B cell (primary cell): ENCODE measurements around the gene VGLL2.
"Not testable (repeated sequence)": the region's sequence is repeated elsewhere in the genome, so short reads cannot be mapped to it uniquely, and the experiment has no call there.

Experiments
- CTCF ChIP-seq: fragments of 200-600 bp; IDR thresholded peaks from one replicate; pipeline ENCODE4 v1.8.0; 2022; ENCODE audit warnings: antibody characterized with exemption, mild to moderate bottlenecking
- EZH2 ChIP-seq: IDR thresholded peaks from 2 replicates; pipeline ENCODE4 v1.6.1; 2012; ENCODE audit warnings: borderline replicate concordance, low read depth, mild to moderate bottlenecking, moderate library complexity, low read length; ENCODE audit not compliant: insufficient read depth, poor library complexity, severe bottlenecking

DNA sequence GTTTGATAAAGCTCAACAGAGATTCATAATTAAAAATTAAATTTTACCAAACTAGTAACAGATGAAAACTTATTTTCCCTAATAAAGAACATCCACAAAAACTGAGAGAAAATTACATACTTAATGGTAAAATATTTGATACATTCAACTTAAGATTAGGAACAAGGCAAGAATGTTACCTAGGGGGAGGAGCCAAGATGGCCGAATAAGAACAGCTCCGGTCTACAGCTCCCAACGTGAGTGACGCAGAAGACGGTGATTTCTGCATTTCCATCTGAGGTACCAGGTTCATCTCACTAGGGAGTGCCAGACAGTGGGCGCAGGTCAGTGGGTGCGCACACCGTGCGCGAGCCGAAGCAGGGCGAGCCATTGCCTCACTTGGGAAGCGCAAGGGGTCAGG is 20.8 kb upstream of the VGLL2 start:
- not testable (repeated sequence) for TF ChIP-seq CTCF, EZH2
